Measurements from ENCODE around the gene ZNF581. TPM values are rescaled to one million over a fixed set of nuclear protein-coding genes. Genes with fewer than 3 reads are reported as not detected.

ZNF581 gene
- total RNA-seq, 1 experiment from 2014 or later, result 65.1 TPM

DNA sequence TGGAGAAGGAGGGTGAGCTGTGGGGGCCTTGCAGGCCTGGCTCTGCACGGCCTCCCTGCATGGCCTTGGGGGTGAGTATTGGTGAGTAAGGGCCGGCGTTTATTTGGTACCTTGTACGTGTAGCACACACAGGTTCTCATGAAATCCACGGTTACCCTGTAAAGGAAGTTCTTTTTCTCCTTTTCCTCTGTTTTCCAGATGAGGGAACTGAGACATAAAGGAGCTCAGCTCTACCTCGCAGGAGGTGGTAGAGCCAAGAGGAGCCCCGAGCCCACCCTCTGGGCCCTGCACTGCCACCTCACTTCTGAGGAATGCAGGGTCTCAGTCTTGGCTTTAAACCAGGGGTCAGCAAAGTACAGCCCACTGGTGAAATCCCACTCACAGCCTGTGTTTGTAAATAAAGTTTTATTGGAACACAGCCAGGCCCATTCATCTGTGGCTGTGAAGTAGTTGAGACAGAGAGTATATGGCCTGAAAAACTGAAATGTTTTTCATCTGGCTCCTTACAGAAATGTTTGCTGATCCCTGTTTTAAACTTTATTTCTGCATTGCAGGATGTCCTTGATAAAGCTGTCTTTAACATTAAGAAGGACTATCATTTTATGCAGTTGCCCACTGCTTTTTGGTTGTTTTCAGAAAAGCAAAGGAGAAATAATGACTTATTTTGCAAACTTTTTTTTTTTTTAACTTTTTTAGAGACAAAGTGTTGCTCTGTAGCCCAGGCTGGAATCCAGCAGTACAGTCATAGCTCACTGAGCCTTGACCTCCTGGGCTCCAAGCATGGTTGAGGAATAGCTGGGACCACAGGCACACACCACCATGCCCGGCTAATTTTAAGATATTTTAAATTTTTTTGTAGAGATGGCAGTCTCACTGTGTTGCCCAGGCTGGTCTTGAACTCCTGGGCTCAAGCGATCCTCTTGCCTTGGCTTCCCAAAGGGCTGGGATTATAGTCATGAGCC, 38.0 kb downstream of the ZNF581 start:
- H3K27ac ChIP-seq (ENCODE audit: insufficient read length, low read depth, low read length), result no peak overlapping the region
- no peak overlapping the region for H2BK5ac ChIP-seq (ENCODE audit: insufficient read length, low read length)
- H3K23ac ChIP-seq (ENCODE audit: insufficient read length, low read depth, low read length), result no peak overlapping the region
- H3K9me3 ChIP-seq (ENCODE audit: control insufficient read depth, low read depth, low read length), result no peaks in the 10 kb centered on the region
- Mint-ChIP-seq H3K36me3 (ENCODE audit: insufficient read depth in 1 of 3, low read depth in 3 of 3) (peaks cover 26 to 65% (median 58%) of the 10 kb centered on the region in 3 experiments), H3K27ac (no peak overlapping the region), H3K27me3 (ENCODE audit: low read depth) (no peaks in the 10 kb centered on the region), H3K4me1 (peaks cover 4 to 7% of the 10 kb centered on the region in 2 experiments), H3K9me3 (no peaks in the 10 kb centered on the region; a peak in 1 of 5 replicates), H3K4me3 (no peak overlapping the region)
- no peak overlapping the region for H3K4ac ChIP-seq (ENCODE audit: low read depth, low read length)
- no peak overlapping the region for H2BK12ac ChIP-seq (ENCODE audit: insufficient read length, low read depth, low read length)
- H3K79me2 ChIP-seq (ENCODE audit: insufficient read depth, low read length), result peaks cover 9% of the 10 kb centered on the region; the same call in 1 of the 2 replicates
- H4K5ac ChIP-seq (ENCODE audit: insufficient read length, low read depth, low read length), result no peak overlapping the region
- TF ChIP-seq CTCF (conservative IDR thresholded peaks at IDR 0.05), result no peak
- DNase-seq, result no peak
- H3K18ac ChIP-seq (ENCODE audit: insufficient read length, low read depth, low read length), result no peak overlapping the region
- H4K8ac ChIP-seq (replicated peaks; ENCODE audit: insufficient read length, low read depth, low read length), result no peak overlapping the region
- H3T11ph ChIP-seq (ENCODE audit: low read length), result no peak overlapping the region
- no peak overlapping the region for H2BK120ac ChIP-seq (ENCODE audit: low read depth, low read length, poor library complexity, severe bottlenecking)
- no peaks in the 10 kb centered on the region for H4K20me1 ChIP-seq (ENCODE audit: control insufficient read depth, insufficient read depth, insufficient read length)
- no peaks in the 10 kb centered on the region for H3K4me1 ChIP-seq (ENCODE audit: insufficient read depth, low read length)
- H2BK20ac ChIP-seq (ENCODE audit: low read depth, low read length, poor library complexity, severe bottlenecking), result no peak overlapping the region
- no peak overlapping the region for H2AFZ ChIP-seq (ENCODE audit: low read length)
- peaks cover 11% of the 10 kb centered on the region for H3K79me1 ChIP-seq (ENCODE audit: insufficient read depth, low read depth, low read length, poor library complexity, severe bottlenecking)
- H2BK15ac ChIP-seq (ENCODE audit: low read depth, low read length), result no peak overlapping the region
- H2AK5ac ChIP-seq (ENCODE audit: insufficient read length, low read length), result no peak overlapping the region
- no peak overlapping the region for H3K4me2 ChIP-seq (ENCODE audit: insufficient read depth, insufficient read length, low read length)
- no CpG with 5 or more reads among the region's 9 CpGs for WGBS (ENCODE audit: extremely low coverage, insufficient read length, low lambda C conversion rate)
- H3K14ac ChIP-seq (ENCODE audit: insufficient read depth, low read length), result no peak overlapping the region
- H3K23me2 ChIP-seq (ENCODE audit: insufficient read length, low read depth, low read length, poor library complexity, severe bottlenecking), result no peaks in the 10 kb centered on the region
- H3K9ac ChIP-seq (ENCODE audit: extremely low read depth, insufficient read length, low read length), result no peak overlapping the region
- H3K56ac ChIP-seq (ENCODE audit: insufficient read length, low read depth, low read length), result no peak overlapping the region
- no peaks in the 10 kb centered on the region for H3K27me3 ChIP-seq (ENCODE audit: insufficient read depth, low read length)
- no peak overlapping the region for H4K91ac ChIP-seq (ENCODE audit: insufficient read length, low read depth, low read length)

Measured in H9 (cell line).